Measurements from ENCODE around the gene CHAC1. TPM values are rescaled to one million over a fixed set of nuclear protein-coding genes. Genes with fewer than 3 reads are reported as not detected.

CHAC1 gene
- total and polyA plus RNA-seq, 2 donors (not counting 1 experiment from before 2014, with no cell fraction given) = 7.5 to 62.6 TPM

- Histone ChIP-seq H3K27ac (ENCODE audit: insufficient read depth, low read length) (no peak overlapping the region), H3K4me3 (replicated peaks in 1 of 4; ENCODE audit: control extremely low read depth in 1 of 4, insufficient read depth in 1 of 4, low read depth in 3 of 4, low read length in 4 of 4) (peak overlapping the region; percentile 33 to 50 (median 44)), H4K20me1 (ENCODE audit: control insufficient read depth, extremely low read depth, insufficient read depth, low read length) (no peaks in the 10 kb centered on the region), H2AFZ (ENCODE audit: low read length) (peak overlapping the region; percentile 49), H3K79me2 (ENCODE audit: control insufficient read depth, insufficient read depth, low read length) (no peaks in the 10 kb centered on the region), H3K9ac (ENCODE audit: insufficient read depth, low read length) (no peak overlapping the region), H3K36me3 (ENCODE audit: control insufficient read depth, insufficient read depth, low read length) (no peaks in the 10 kb centered on the region), H3K9me3 (ENCODE audit: control insufficient read depth, insufficient read depth, low read depth, low read length) (no peaks in the 10 kb centered on the region), H3K4me2 (ENCODE audit: extremely low read depth, insufficient read depth, low read length) (peak overlapping the region; percentile 93), H3K27me3 (ENCODE audit: control insufficient read depth, insufficient read depth, low read length) (peaks cover 43% of the 10 kb centered on the region), H3K4me1 (ENCODE audit: control insufficient read depth, extremely low read depth, insufficient read depth, low read length) (peaks cover 11% of the 10 kb centered on the region)
- TF ChIP-seq CTCF (conservative IDR thresholded peaks at IDR 0.05 in 1 of 2, IDR thresholded peaks at IDR 0.05 in 1 of 2; ENCODE audit: low read depth in 1 of 2, low read length in 2 of 2) (peak in 1 of 2 donors; percentile 6), EZH2 (IDR thresholded peaks at IDR 0.05; ENCODE audit: low read length, missing control alignments) (peak; percentile 2)
- DNase-seq (ENCODE audit: low read depth in 2 of 2) = peak; percentile 65 to 68
These were observed 23.4 kb upstream of the CHAC1 start for GRCh38 chr15:40929660-40930429.

GRCh38 chr15:40930430-40931299 is 22.6 kb upstream of the CHAC1 start:
- Histone ChIP-seq H3K36me3 (ENCODE audit: control insufficient read depth, insufficient read depth, low read length) (no peaks in the 10 kb centered on the region), H3K79me2 (ENCODE audit: control insufficient read depth, insufficient read depth, low read length) (no peaks in the 10 kb centered on the region), H4K20me1 (ENCODE audit: control insufficient read depth, extremely low read depth, insufficient read depth, low read length) (no peaks in the 10 kb centered on the region), H3K9me3 (ENCODE audit: control insufficient read depth, insufficient read depth, low read depth, low read length) (no peaks in the 10 kb centered on the region), H3K4me3 (replicated peaks in 1 of 4; ENCODE audit: control extremely low read depth in 1 of 4, insufficient read depth in 1 of 4, low read depth in 3 of 4, low read length in 4 of 4) (peak overlapping the region; percentile 33 to 50 (median 44)), H3K4me2 (ENCODE audit: extremely low read depth, insufficient read depth, low read length) (peak overlapping the region; percentile 93), H3K4me1 (ENCODE audit: control insufficient read depth, extremely low read depth, insufficient read depth, low read length) (peaks cover 11% of the 10 kb centered on the region), H2AFZ (ENCODE audit: low read length) (no peak overlapping the region), H3K27ac (ENCODE audit: insufficient read depth, low read length) (no peak overlapping the region), H3K9ac (ENCODE audit: insufficient read depth, low read length) (no peak overlapping the region), H3K27me3 (ENCODE audit: control insufficient read depth, insufficient read depth, low read length) (peaks cover 35% of the 10 kb centered on the region)
- TF ChIP-seq CTCF (conservative IDR thresholded peaks at IDR 0.05 in 1 of 2, IDR thresholded peaks at IDR 0.05 in 1 of 2; ENCODE audit: low read depth in 1 of 2, low read length in 2 of 2) (peak; percentile 38 to 51), EZH2 (IDR thresholded peaks at IDR 0.05; ENCODE audit: low read length, missing control alignments) (no peak)
- peak in 1 of 2 donors; percentile 31 for DNase-seq (ENCODE audit: low read depth in 2 of 2)

Measured in fibroblast of lung (primary cell).